Transverse colon (tissue), 4 donors: ENCODE results near the gene SCRT2. TPM values are rescaled to one million over a fixed set of nuclear protein-coding genes. Genes with fewer than 3 reads are reported as not detected.

Experiments
- DNase-seq: peaks from one replicate; pipeline ENCODE4 v3.0.0-alpha.2; 2019
- H3K27ac ChIP-seq, 4 donors: fragments of 200-600 bp; sonication (generic); 2 replicates each; pipeline ENCODE4 v1.5.1; 2016 to 2018; ENCODE audit warnings: inconsistent platforms in 4 of 4
- H3K27me3 ChIP-seq: fragments of 200-600 bp; sonication (generic); 2 replicates; pipeline ENCODE4 v1.5.1; 2017; ENCODE audit warnings: inconsistent platforms
- H3K36me3 ChIP-seq, 4 donors: fragments of 200-600 bp; sonication (generic); 2 replicates each; pipeline ENCODE4 v1.5.1; 2017 to 2019; ENCODE audit warnings: inconsistent platforms in 4 of 4
- H3K4me1 ChIP-seq, 4 donors: fragments of 200-600 bp; sonication (generic); 2 replicates each; pipeline ENCODE4 v1.5.1; 2017 to 2020; ENCODE audit warnings: inconsistent platforms in 4 of 4
- H3K4me3 ChIP-seq, 4 donors: fragments of 200-600 bp; sonication (generic); 1 replicate in 1 of 4; 2 replicates in 3 of 4; pipeline versions ENCODE4 v1.5.1 to v1.6.1; 2017 to 2019; ENCODE audit warnings: inconsistent platforms in 4 of 4
- H3K9me3 ChIP-seq, 2 donors: fragments of 200-600 bp; sonication (generic); 2 replicates each; pipeline ENCODE4 v1.5.1; 2017 to 2019; ENCODE audit warnings: inconsistent platforms in 2 of 2
- EP300 ChIP-seq: sonication (generic); formaldehyde crosslinking; IDR thresholded peaks from one replicate; pipeline ENCODE4 v1.6.1; 2017; ENCODE audit warnings: antibody characterized with exemption, low read depth
- POLR2A ChIP-seq: fragments of 450-650 bp; IDR thresholded peaks from one replicate; pipeline ENCODE4 v1.6.1; 2016; ENCODE audit warnings: antibody characterized with exemption, mild to moderate bottlenecking, moderate library complexity
- POLR2AphosphoS5 ChIP-seq, 3 donors: sonication (generic); formaldehyde crosslinking; IDR thresholded peaks; one replicate each; pipeline ENCODE4 v1.6.1; 2016; ENCODE audit warnings: antibody characterized with exemption in 3 of 3
- WGBS, 2 donors: methylation state at CpG; one replicate each; pipeline ENCODE4 v1.1.5; 2018; ENCODE audit warnings: low coverage in 1 of 2; 5-methylcytosine and 5-hydroxymethylcytosine counted together
- in situ Hi-C, 4 donors: fragments of 200-750 bp; cut with MboI; loops; one replicate each; pipeline versions ENCODE4 v1.15.0 to v1.15.1; 2017; ENCODE audit warnings: low sequenced_read_pairs in 3 of 4, low pct_ligation_motif_present in 1 of 4, low pct_unique_long_range_greater_than_20kb in 1 of 4
- intact Hi-C: fragments of 100-400 bp; cut with DNase I; formaldehyde crosslinking; loops from one replicate; pipeline ENCODE4 v1.15.1; 2023; ENCODE audit warnings: low total_unique reads
- total RNA-seq, 4 donors: library from RNA; depleted of rRNA; stranded (reverse); fragments of >200 nt; gene quantifications; one replicate each; pipeline ENCODE4 v1.1.0, GENCODE V29; 2016
- TF ChIP-seq, protein P1 (sequence below), 5 experiments: fragments of 200-600 bp in 3 of 5; fragments of 450-650 bp in 2 of 5; sonication (generic) in 3 of 5; IDR thresholded peaks; 1 replicate in 2 of 5; 2 replicates in 3 of 5; pipeline ENCODE4 v1.5.1; 2016 to 2017; ENCODE audit warnings: antibody characterized with exemption in 5 of 5, inconsistent platforms in 3 of 5, mild to moderate bottlenecking in 2 of 5, moderate library complexity in 1 of 5

The SCRT2 gene
- total RNA-seq, 4 donors from 2014 or later = not detected

DNA sequence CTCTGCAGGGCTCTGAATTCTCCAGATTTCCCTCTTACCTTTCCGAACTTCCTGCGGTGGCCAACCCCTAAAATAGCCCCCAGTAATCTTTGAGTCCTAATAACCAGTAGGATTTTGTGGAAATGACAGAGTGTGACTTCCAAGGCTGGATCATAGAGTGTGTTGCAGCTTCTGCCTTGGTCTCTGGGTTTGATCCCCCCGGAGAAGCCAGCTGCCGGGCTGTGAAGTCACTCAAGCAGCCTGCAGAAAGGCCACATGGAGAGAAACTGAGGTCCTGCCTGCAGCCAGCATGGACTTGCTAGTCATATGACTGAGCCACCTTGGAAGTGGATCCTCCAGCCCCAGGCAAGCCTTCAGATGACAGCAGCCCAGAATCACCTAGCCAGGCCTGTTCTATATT is 46.3 kb upstream of the SCRT2 start:
- Histone ChIP-seq H3K4me3 (no peak overlapping the region), H3K27ac (no peak overlapping the region), H3K9me3 (no peaks in the 10 kb centered on the region), H3K27me3 (peaks cover 49% of the 10 kb centered on the region), H3K4me1 (no peaks in the 10 kb centered on the region), H3K36me3 (no peaks in the 10 kb centered on the region)
- TF ChIP-seq POLR2AphosphoS5 (IDR thresholded peaks at IDR 0.05) = no peak
- no peak for TF ChIP-seq POLR2A
- TF ChIP-seq, protein P1, sequence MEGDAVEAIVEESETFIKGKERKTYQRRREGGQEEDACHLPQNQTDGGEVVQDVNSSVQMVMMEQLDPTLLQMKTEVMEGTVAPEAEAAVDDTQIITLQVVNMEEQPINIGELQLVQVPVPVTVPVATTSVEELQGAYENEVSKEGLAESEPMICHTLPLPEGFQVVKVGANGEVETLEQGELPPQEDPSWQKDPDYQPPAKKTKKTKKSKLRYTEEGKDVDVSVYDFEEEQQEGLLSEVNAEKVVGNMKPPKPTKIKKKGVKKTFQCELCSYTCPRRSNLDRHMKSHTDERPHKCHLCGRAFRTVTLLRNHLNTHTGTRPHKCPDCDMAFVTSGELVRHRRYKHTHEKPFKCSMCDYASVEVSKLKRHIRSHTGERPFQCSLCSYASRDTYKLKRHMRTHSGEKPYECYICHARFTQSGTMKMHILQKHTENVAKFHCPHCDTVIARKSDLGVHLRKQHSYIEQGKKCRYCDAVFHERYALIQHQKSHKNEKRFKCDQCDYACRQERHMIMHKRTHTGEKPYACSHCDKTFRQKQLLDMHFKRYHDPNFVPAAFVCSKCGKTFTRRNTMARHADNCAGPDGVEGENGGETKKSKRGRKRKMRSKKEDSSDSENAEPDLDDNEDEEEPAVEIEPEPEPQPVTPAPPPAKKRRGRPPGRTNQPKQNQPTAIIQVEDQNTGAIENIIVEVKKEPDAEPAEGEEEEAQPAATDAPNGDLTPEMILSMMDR (IDR thresholded peaks at IDR 0.05) = no peak
- TF ChIP-seq EP300 = no peak
- DNase-seq = no peak
- intact Hi-C loops (no loop called here), in situ Hi-C loops (no loop called here)
- 80 to 89% methylated on average over 2 to 4 of the region's 4 CpGs for WGBS, 2 donors

DNA sequence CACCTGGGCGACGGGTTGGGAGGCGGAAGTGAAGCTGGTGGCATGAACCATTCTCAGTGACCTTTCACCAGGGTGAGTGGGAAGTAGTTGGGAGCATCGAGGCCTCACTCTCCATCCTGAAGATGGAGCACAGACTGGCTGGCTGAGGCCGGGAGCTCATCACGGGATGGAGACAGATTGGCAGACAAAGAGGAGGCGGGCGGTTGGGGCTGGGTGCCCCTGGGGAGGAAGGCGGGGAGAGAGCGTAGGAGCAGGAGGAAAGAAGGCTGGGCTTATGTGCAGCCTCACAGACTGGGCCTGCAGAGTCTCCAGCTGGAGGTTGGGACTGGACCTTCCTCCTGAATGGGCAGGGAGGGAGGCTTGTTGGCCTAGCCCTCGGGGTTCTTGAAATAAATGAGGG is 44.2 kb upstream of the SCRT2 start:
- H3K27me3 ChIP-seq = peaks cover 49% of the 10 kb centered on the region
- intact Hi-C loops = no loop called here

DNA sequence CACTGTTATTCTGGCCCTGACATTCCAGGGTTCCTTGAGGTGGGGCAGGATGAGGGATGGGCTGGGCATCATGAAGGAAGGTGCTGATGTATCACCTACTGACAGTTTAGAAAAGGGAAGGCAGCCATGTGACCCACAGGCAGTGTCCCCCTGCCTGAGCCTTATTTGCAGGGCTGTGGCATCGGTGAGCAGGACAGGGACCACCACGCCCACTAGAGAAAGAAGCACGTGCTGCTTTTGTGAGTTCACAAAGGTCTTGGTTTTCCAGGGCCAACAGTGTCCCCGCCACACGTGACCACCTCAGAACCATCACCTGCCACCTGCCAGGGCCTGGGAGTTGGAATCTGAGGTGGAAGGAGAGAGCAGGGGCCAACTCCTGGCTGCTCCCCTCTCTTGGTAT is 43.5 kb upstream of the SCRT2 start:
- WGBS, 2 donors = 81 to 92% methylated on average over 2 to 5 of the region's 5 CpGs
- peaks cover 49% of the 10 kb centered on the region for H3K27me3 ChIP-seq
- DNase-seq = no peak
- intact Hi-C loops (no loop called here), in situ Hi-C loops (no loop called here)
- TF ChIP-seq EP300 = no peak
- TF ChIP-seq, protein P1 (IDR thresholded peaks at IDR 0.05) = no peak
- no peak for TF ChIP-seq POLR2AphosphoS5 (IDR thresholded peaks at IDR 0.05)
- TF ChIP-seq POLR2A = no peak
- H3K4me1 ChIP-seq = no peaks in the 10 kb centered on the region
- no peak overlapping the region for H3K27ac ChIP-seq
- H3K36me3 ChIP-seq = no peaks in the 10 kb centered on the region
- H3K9me3 ChIP-seq = no peaks in the 10 kb centered on the region
- no peak overlapping the region for H3K4me3 ChIP-seq

More for the DNA sequence above, 44.2 kb upstream of the SCRT2 start:
- 65% methylated on average over 11 of the region's 11 CpGs; no CpG with 5 or more reads in 1 of the 2 donors for WGBS, 2 donors
- Histone ChIP-seq H3K4me3 (no peak overlapping the region), H3K4me1 (no peaks in the 10 kb centered on the region), H3K9me3 (no peaks in the 10 kb centered on the region), H3K36me3 (no peaks in the 10 kb centered on the region), H3K27ac (no peak overlapping the region)
- no peak for DNase-seq
- in situ Hi-C loops = no loop called here
- TF ChIP-seq POLR2AphosphoS5 (IDR thresholded peaks at IDR 0.05) = no peak

DNA sequence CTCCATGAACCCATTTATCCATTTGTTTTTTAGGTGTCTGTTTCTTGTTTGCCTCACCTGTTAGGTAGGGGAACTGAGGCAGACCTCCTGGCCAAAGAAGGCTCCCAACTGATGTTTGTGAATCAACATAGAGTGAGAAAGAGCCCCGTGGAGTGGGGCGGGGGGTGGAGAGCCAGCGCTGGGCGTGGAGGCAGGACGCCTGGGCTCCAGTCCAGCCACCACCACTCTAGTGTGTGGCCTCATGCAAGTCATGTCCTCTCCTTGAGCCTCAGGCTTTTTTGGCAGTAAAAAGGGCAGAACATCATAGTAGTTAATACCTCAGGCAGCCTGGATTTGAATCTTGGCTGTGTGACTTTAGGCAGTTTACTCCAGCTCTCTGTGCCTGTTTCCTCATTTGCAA is 42.2 kb upstream of the SCRT2 start:
- DNase-seq = no peak
- no peak overlapping the region for H3K27ac ChIP-seq
- no peak overlapping the region for H3K4me3 ChIP-seq
- in situ Hi-C loops (no loop called here), intact Hi-C loops (no loop called here)
- WGBS, 2 donors = 50% methylated on average over 5 of the region's 5 CpGs; no CpG with 5 or more reads in 1 of the 2 donors
- no peaks in the 10 kb centered on the region for H3K36me3 ChIP-seq
- H3K9me3 ChIP-seq = peaks cover 0 to 2% of the 10 kb centered on the region in 2 donors
- no peak for TF ChIP-seq POLR2AphosphoS5 (IDR thresholded peaks at IDR 0.05)
- TF ChIP-seq EP300 = no peak
- TF ChIP-seq, protein P1 (IDR thresholded peaks at IDR 0.05) = no peak
- TF ChIP-seq POLR2A = no peak
- peaks cover 45% of the 10 kb centered on the region for H3K27me3 ChIP-seq
- no peaks in the 10 kb centered on the region for H3K4me1 ChIP-seq

DNA sequence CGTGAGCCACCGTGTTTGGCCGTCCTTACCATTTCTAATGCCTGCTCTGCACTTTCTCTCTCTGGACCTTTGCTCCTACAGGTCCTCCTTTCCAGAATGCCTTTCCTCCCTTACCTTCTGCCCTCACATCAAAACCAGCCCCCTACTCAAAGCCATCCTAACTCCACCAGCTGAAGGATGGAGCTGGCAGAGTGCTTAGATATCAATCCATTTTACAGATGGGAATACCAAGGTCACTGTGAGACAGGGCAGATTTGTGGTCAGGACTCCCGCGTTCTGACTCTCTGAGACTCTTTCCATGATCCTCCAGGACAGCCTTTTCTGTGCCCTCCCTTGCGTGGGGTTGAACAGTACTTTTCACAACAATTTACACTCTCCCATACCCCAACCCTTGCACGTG is 41.7 kb upstream of the SCRT2 start:
- WGBS, 2 donors = 60 to 85% methylated on average over 5 to 7 of the region's 7 CpGs
- H3K9me3 ChIP-seq = peaks cover 0 to 5% of the 10 kb centered on the region in 2 donors
- TF ChIP-seq, protein P1 (IDR thresholded peaks at IDR 0.05) = no peak
- no peak for TF ChIP-seq EP300
- no peak for TF ChIP-seq POLR2AphosphoS5 (IDR thresholded peaks at IDR 0.05)
- no peak for TF ChIP-seq POLR2A
- H3K4me3 ChIP-seq = no peak overlapping the region
- no peak for DNase-seq
- peaks cover 45% of the 10 kb centered on the region for H3K27me3 ChIP-seq
- H3K36me3 ChIP-seq = no peaks in the 10 kb centered on the region
- no peaks in the 10 kb centered on the region for H3K4me1 ChIP-seq
- H3K27ac ChIP-seq = no peak overlapping the region
- in situ Hi-C loops (no loop called here), intact Hi-C loops (no loop called here)
